Endodermal cell (in vitro differentiated cells): Measurements from ENCODE around the gene NAA20. TPM values are rescaled to one million over a fixed set of nuclear protein-coding genes. Genes with fewer than 3 reads are reported as not detected.
A peak's percentile ranks its signal among the peaks of the same experiment; 100 is the strongest.

Experiments used
- DNase-seq: peaks from one replicate; pipeline ENCODE4 v3.0.0-alpha.2; 2017
- H3K27ac ChIP-seq: 2 replicates; pipeline ENCODE4 v1.5.1; 2013; ENCODE audit warnings: mild to moderate bottlenecking, low read depth, low read length, moderate library complexity
- H3K27me3 ChIP-seq: 2 replicates; pipeline ENCODE4 v1.6.1; 2013; ENCODE audit warnings: mild to moderate bottlenecking, low read length, moderate library complexity; ENCODE audit not compliant: insufficient read depth, control insufficient read depth, poor library complexity, severe bottlenecking
- H3K36me3 ChIP-seq: 2 replicates; pipeline ENCODE4 v1.7.0; 2013; ENCODE audit warnings: mild to moderate bottlenecking, low read length, moderate library complexity; ENCODE audit not compliant: control insufficient read depth, insufficient read depth
- H3K4me1 ChIP-seq: one replicate; pipeline ENCODE4 v1.7.0; 2013; ENCODE audit warnings: low read length; ENCODE audit not compliant: control insufficient read depth, insufficient read depth
- H3K4me3 ChIP-seq: 2 replicates; pipeline ENCODE4 v1.5.1; 2013; ENCODE audit warnings: mild to moderate bottlenecking, low read length, moderate library complexity
- H3K9ac ChIP-seq: 2 replicates; pipeline ENCODE4 v1.6.1; 2013; ENCODE audit warnings: mild to moderate bottlenecking, low read length, moderate library complexity; ENCODE audit not compliant: poor library complexity, severe bottlenecking; ENCODE audit errors: extremely low read depth
- H3K9me3 ChIP-seq: 2 replicates; pipeline ENCODE4 v1.6.1; 2013; ENCODE audit warnings: mild to moderate bottlenecking, low read length, moderate library complexity; ENCODE audit not compliant: control insufficient read depth
- H3K27ac Mint-ChIP-seq: 2 replicates; pipeline ENCODE4 v1.8.0; 2020; ENCODE audit warnings: mixed read lengths
- H3K27me3 Mint-ChIP-seq: 2 replicates; pipeline ENCODE4 v1.8.0; 2021; ENCODE audit warnings: mild to moderate bottlenecking, mixed read lengths; ENCODE audit not compliant: insufficient read depth
- H3K36me3 Mint-ChIP-seq: 2 replicates; pipeline ENCODE4 v1.8.0; 2020; ENCODE audit warnings: low read depth, mixed read lengths
- H3K4me1 Mint-ChIP-seq: 2 replicates; pipeline ENCODE4 v1.8.0; 2020; ENCODE audit warnings: mixed read lengths
- H3K4me3 Mint-ChIP-seq: 2 replicates; pipeline ENCODE4 v1.8.0; 2020; ENCODE audit warnings: mild to moderate bottlenecking, moderate library complexity, mixed read lengths
- H3K9me3 Mint-ChIP-seq: 2 replicates; pipeline ENCODE4 v1.8.0; 2020; ENCODE audit warnings: mild to moderate bottlenecking, mixed read lengths
- CTCF ChIP-seq: fragments of 200-600 bp; sonication (generic); conservative IDR thresholded peaks from 2 replicates; pipeline ENCODE4 v1.5.0; 2021; ENCODE audit warnings: antibody characterized with exemption, mild to moderate bottlenecking
- WGBS, 2 experiments: methylation state at CpG; one replicate each; pipeline versions ENCODE4 v1.1.5 to v1.1.7; 2013; ENCODE audit warnings: missing lambda C conversion rate in 2 of 2, mixed read lengths in 1 of 2; ENCODE audit not compliant: insufficient coverage in 1 of 2, insufficient read length in 1 of 2; 5-methylcytosine and 5-hydroxymethylcytosine counted together
- total RNA-seq, 2 donors: library from RNA; stranded (reverse); fragmentation: NEBNext Ultra II Directional in 1 of 2; extraction: Animal tissue kit (Norgen Biotek cat#: 25700) in 1 of 2; gene quantifications; 2 replicates in 1 of 2; 3 replicates in 1 of 2; pipeline ENCODE4 v1.2.1, GENCODE V29; 2021

NAA20 gene
- total RNA-seq, 2 donors from 2014 or later, result 35.1 to 39.4 TPM

GRCh38 chr20:20018366-20018765, 1.2 kb downstream of the NAA20 start:
- H3K36me3 ChIP-seq, result peaks cover 3% of the 10 kb centered on the region
- DNase-seq, result no peak
- H3K27ac ChIP-seq, result no peak overlapping the region
- no peaks in the 10 kb centered on the region for H3K9me3 ChIP-seq
- Mint-ChIP-seq H3K4me1 (peaks cover 22% of the 10 kb centered on the region), H3K36me3 (peaks cover 12% of the 10 kb centered on the region), H3K27ac (peak overlapping the region; percentile 33), H3K9me3 (no peaks in the 10 kb centered on the region), H3K27me3 (no peaks in the 10 kb centered on the region), H3K4me3 (peak overlapping the region; percentile 80)
- H3K9ac ChIP-seq, result peak overlapping the region; percentile 62
- no peaks in the 10 kb centered on the region for H3K27me3 ChIP-seq
- H3K4me3 ChIP-seq, result peak overlapping the region; percentile 95
- TF ChIP-seq CTCF, result no peak
- 86 to 99% methylated on average over 8 of the region's 8 CpGs for WGBS, 2 experiments
- peaks cover 4% of the 10 kb centered on the region for H3K4me1 ChIP-seq

GRCh38 chr20:20019123-20019522, 2.0 kb downstream of the NAA20 start:
- Histone ChIP-seq H3K27me3 (no peaks in the 10 kb centered on the region), H3K27ac (no peak overlapping the region), H3K36me3 (peaks cover 10% of the 10 kb centered on the region), H3K4me3 (no peak overlapping the region), H3K9me3 (no peaks in the 10 kb centered on the region), H3K4me1 (peaks cover 4% of the 10 kb centered on the region), H3K9ac (no peak overlapping the region)
- DNase-seq, result no peak
- Mint-ChIP-seq H3K9me3 (no peaks in the 10 kb centered on the region), H3K27ac (no peak overlapping the region), H3K4me3 (peak overlapping the region; percentile 80), H3K4me1 (peaks cover 22% of the 10 kb centered on the region), H3K27me3 (no peaks in the 10 kb centered on the region), H3K36me3 (peaks cover 14% of the 10 kb centered on the region)
- no peak for TF ChIP-seq CTCF
- 86 to 89% methylated on average over 1 to 2 of the region's 2 CpGs for WGBS, 2 experiments

- Mint-ChIP-seq H3K27ac (no peak overlapping the region), H3K27me3 (no peaks in the 10 kb centered on the region), H3K4me1 (peaks cover 22% of the 10 kb centered on the region), H3K9me3 (no peaks in the 10 kb centered on the region), H3K36me3 (peaks cover 14% of the 10 kb centered on the region), H3K4me3 (no peak overlapping the region)
- H3K4me1 ChIP-seq, result no peaks in the 10 kb centered on the region
- whole genome bisulfite sequencing, 2 experiments, result 60 to 94% methylated on average over 1 to 11 of the region's 11 CpGs
- H3K4me3 ChIP-seq, result no peak overlapping the region
- no peak overlapping the region for H3K27ac ChIP-seq
- no peaks in the 10 kb centered on the region for H3K27me3 ChIP-seq
- no peak for DNase-seq
- H3K36me3 ChIP-seq, result peaks cover 24% of the 10 kb centered on the region
- no peaks in the 10 kb centered on the region for H3K9me3 ChIP-seq
- H3K9ac ChIP-seq, result no peak overlapping the region
- no peak for TF ChIP-seq CTCF
Observed at GRCh38 chr20:20020908-20021307, 3.7 kb downstream of the NAA20 start.
